ENCODE data around the gene POLE.

The POLE gene

DNA sequence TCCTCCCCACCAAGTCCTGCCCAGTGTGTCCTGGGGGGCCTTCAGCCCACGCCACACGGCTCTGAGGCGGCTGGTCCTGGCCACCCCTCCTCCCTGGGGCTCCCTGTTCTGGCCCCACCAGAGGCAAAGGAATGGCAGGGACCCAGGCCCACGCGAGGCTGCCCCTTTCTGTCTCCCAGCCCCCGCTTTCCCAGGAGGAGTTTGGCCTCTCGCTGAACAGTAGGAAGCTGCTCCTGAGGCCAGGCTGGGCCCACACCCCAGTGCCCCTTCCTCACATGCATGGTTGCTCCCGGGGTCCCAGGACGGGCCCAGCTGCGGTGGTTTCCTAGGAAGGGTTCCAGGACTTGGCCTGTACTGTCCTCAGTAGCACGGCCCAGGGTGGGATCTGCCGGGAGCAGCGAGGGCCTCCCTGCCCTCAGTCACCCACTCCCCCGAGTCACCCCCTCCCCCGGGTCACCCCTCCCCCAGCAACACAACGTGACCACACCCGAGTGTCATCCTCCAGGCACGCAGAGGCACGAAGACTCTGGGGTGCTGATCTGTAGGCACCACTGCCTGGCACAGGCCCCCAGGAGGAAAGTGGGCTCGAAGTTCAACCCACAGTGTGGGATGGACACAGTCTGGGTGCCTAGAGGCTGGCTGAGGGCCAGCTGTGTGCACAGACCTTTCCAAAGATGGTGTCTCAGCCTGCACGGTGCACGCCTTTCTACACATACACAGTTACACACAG lies 109.8 kb downstream of the POLE start:
- Histone ChIP-seq H3K36me3 (ENCODE audit: control insufficient read depth in 1 of 2, insufficient read depth in 2 of 2, low read depth in 1 of 2, low read length in 2 of 2) (peaks cover 18 to 80% of the 10 kb centered on the region in 2 experiments), H2AK5ac (ENCODE audit: low read length, severe bottlenecking) (no peak overlapping the region), H2BK12ac (ENCODE audit: low read length in 2 of 2) (no peak overlapping the region), H3K23ac (ENCODE audit: low read length in 2 of 2) (no peak overlapping the region), H3K4me1 (ENCODE audit: control insufficient read depth, insufficient read depth, low read depth, low read length) (peaks cover 3% of the 10 kb centered on the region), H3K27me3 (ENCODE audit: control insufficient read depth in 1 of 2, insufficient read depth in 1 of 2, low read length in 2 of 2) (peaks cover under 1 to 1% of the 10 kb centered on the region in 2 experiments), H3K4me2 (ENCODE audit: low read length, poor library complexity, severe bottlenecking) (no peak overlapping the region), H2AFZ (ENCODE audit: low read depth, low read length) (no peak overlapping the region), H2BK120ac (ENCODE audit: low read depth, low read length) (no peak overlapping the region), H4K8ac (ENCODE audit: low read length) (no peak overlapping the region), H2BK5ac (ENCODE audit: low read depth, low read length, poor library complexity, severe bottlenecking) (no peak overlapping the region), H3K27ac (ENCODE audit: low read length, poor library complexity, severe bottlenecking) (no peak overlapping the region), H3K9ac (ENCODE audit: low read length) (no peak overlapping the region), H3K9me3 (ENCODE audit: control insufficient read depth, low read length) (no peaks in the 10 kb centered on the region), H4K91ac (ENCODE audit: low read length) (no peak overlapping the region), H3K18ac (ENCODE audit: low read depth in 1 of 2, low read length in 2 of 2) (no peak overlapping the region), H3K79me1 (replicated peaks; ENCODE audit: low read length, poor library complexity, severe bottlenecking) (peaks cover 1% of the 10 kb centered on the region), H3K4me3 (ENCODE audit: insufficient read depth in 1 of 2, low read depth in 1 of 2, low read length in 2 of 2) (no peak overlapping the region), H3K4ac (ENCODE audit: low read depth in 1 of 2, low read length in 2 of 2) (no peak overlapping the region), H2BK15ac (ENCODE audit: low read depth, poor library complexity, severe bottlenecking) (no peak overlapping the region), H3K14ac (ENCODE audit: low read length in 2 of 2) (no peak overlapping the region)
- no peak for DNase-seq
- WGBS: 95% methylated on average over 22 of the region's 22 CpGs

DNA sequence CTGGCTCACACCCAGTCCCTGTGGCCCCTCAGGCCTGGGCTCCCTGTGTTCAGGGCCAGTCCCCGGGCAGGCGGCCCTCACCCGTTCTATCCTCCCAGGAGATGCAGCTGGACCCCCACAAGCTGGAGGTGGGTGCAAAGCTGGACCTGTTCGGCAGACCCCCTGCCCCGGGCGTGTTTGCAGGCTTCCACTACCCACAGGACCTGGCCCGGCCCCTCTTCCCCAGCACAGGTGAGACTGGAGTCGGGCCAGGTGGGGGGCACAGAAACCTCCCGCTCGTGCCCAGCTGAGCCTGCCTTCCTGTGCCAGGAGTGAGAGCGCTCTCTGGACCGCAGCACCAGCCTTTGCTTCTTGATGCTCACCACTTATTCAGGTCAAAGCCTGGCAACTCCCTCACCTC lies 110.4 kb downstream of the POLE start:
- peaks cover 1% of the 10 kb centered on the region for H3K79me1 ChIP-seq (replicated peaks; ENCODE audit: low read length, poor library complexity, severe bottlenecking)
- H2BK15ac ChIP-seq (ENCODE audit: low read depth, poor library complexity, severe bottlenecking): no peak overlapping the region
- no peaks in the 10 kb centered on the region for H3K27me3 ChIP-seq (ENCODE audit: control insufficient read depth in 1 of 2, insufficient read depth in 1 of 2, low read length in 2 of 2)
- no peak overlapping the region for H3K9ac ChIP-seq (ENCODE audit: low read length)
- H3K4me3 ChIP-seq (ENCODE audit: insufficient read depth in 1 of 2, low read depth in 1 of 2, low read length in 2 of 2): no peak overlapping the region
- H4K91ac ChIP-seq (ENCODE audit: low read length): no peak overlapping the region
- H2BK12ac ChIP-seq (ENCODE audit: low read length in 2 of 2): no peak overlapping the region
- H3K23ac ChIP-seq (ENCODE audit: low read length in 2 of 2): no peak overlapping the region
- no peak overlapping the region for H2BK5ac ChIP-seq (ENCODE audit: low read depth, low read length, poor library complexity, severe bottlenecking)
- no peak overlapping the region for H4K8ac ChIP-seq (ENCODE audit: low read length)
- H3K4ac ChIP-seq (ENCODE audit: low read depth in 1 of 2, low read length in 2 of 2): no peak overlapping the region
- H2AK5ac ChIP-seq (ENCODE audit: low read length, severe bottlenecking): no peak overlapping the region
- no peak overlapping the region for H3K4me2 ChIP-seq (ENCODE audit: low read length, poor library complexity, severe bottlenecking)
- no peak overlapping the region for H2AFZ ChIP-seq (ENCODE audit: low read depth, low read length)
- no peaks in the 10 kb centered on the region for H3K9me3 ChIP-seq (ENCODE audit: control insufficient read depth, low read length)
- H3K18ac ChIP-seq (ENCODE audit: low read depth in 1 of 2, low read length in 2 of 2): no peak overlapping the region
- peaks cover 18 to 80% of the 10 kb centered on the region in 2 experiments for H3K36me3 ChIP-seq (ENCODE audit: control insufficient read depth in 1 of 2, insufficient read depth in 2 of 2, low read depth in 1 of 2, low read length in 2 of 2)
- no peak overlapping the region for H3K14ac ChIP-seq (ENCODE audit: low read length in 2 of 2)
- no peak overlapping the region for H3K27ac ChIP-seq (ENCODE audit: low read length, poor library complexity, severe bottlenecking)
- H3K4me1 ChIP-seq (ENCODE audit: control insufficient read depth, insufficient read depth, low read depth, low read length): peaks cover 1% of the 10 kb centered on the region
- H2BK120ac ChIP-seq (ENCODE audit: low read depth, low read length): no peak overlapping the region
- DNase-seq: no peak
- 97% methylated on average over 12 of the region's 12 CpGs for WGBS

- Histone ChIP-seq H4K91ac (ENCODE audit: low read length) (no peak overlapping the region), H3K4me1 (ENCODE audit: control insufficient read depth, insufficient read depth, low read depth, low read length) (peaks cover 1% of the 10 kb centered on the region), H2BK15ac (ENCODE audit: low read depth, poor library complexity, severe bottlenecking) (no peak overlapping the region), H3K14ac (ENCODE audit: low read length in 2 of 2) (no peak overlapping the region), H3K27ac (ENCODE audit: low read length, poor library complexity, severe bottlenecking) (no peak overlapping the region), H2BK5ac (ENCODE audit: low read depth, low read length, poor library complexity, severe bottlenecking) (no peak overlapping the region), H3K4me2 (ENCODE audit: low read length, poor library complexity, severe bottlenecking) (no peak overlapping the region), H3K4me3 (ENCODE audit: insufficient read depth in 1 of 2, low read depth in 1 of 2, low read length in 2 of 2) (no peak overlapping the region), H3K9me3 (ENCODE audit: control insufficient read depth, low read length) (no peaks in the 10 kb centered on the region), H2BK120ac (ENCODE audit: low read depth, low read length) (no peak overlapping the region), H3K36me3 (ENCODE audit: control insufficient read depth in 1 of 2, insufficient read depth in 2 of 2, low read depth in 1 of 2, low read length in 2 of 2) (peaks cover 14 to 81% of the 10 kb centered on the region in 2 experiments), H3K18ac (ENCODE audit: low read depth in 1 of 2, low read length in 2 of 2) (no peak overlapping the region), H2AFZ (ENCODE audit: low read depth, low read length) (no peak overlapping the region), H3K27me3 (ENCODE audit: control insufficient read depth in 1 of 2, insufficient read depth in 1 of 2, low read length in 2 of 2) (no peaks in the 10 kb centered on the region), H2AK5ac (ENCODE audit: low read length, severe bottlenecking) (no peak overlapping the region), H4K8ac (ENCODE audit: low read length) (no peak overlapping the region), H3K79me1 (replicated peaks; ENCODE audit: low read length, poor library complexity, severe bottlenecking) (peaks cover 1% of the 10 kb centered on the region), H2BK12ac (ENCODE audit: low read length in 2 of 2) (no peak overlapping the region), H3K9ac (ENCODE audit: low read length) (no peak overlapping the region), H3K4ac (ENCODE audit: low read depth in 1 of 2, low read length in 2 of 2) (no peak overlapping the region), H3K23ac (ENCODE audit: low read length in 2 of 2) (no peak overlapping the region)
- DNase-seq: no peak
- WGBS: 98% methylated on average over 11 of the region's 11 CpGs
Measured at GRCh38 chr12:132575661-132576060, 111.5 kb downstream of the POLE start.

DNA sequence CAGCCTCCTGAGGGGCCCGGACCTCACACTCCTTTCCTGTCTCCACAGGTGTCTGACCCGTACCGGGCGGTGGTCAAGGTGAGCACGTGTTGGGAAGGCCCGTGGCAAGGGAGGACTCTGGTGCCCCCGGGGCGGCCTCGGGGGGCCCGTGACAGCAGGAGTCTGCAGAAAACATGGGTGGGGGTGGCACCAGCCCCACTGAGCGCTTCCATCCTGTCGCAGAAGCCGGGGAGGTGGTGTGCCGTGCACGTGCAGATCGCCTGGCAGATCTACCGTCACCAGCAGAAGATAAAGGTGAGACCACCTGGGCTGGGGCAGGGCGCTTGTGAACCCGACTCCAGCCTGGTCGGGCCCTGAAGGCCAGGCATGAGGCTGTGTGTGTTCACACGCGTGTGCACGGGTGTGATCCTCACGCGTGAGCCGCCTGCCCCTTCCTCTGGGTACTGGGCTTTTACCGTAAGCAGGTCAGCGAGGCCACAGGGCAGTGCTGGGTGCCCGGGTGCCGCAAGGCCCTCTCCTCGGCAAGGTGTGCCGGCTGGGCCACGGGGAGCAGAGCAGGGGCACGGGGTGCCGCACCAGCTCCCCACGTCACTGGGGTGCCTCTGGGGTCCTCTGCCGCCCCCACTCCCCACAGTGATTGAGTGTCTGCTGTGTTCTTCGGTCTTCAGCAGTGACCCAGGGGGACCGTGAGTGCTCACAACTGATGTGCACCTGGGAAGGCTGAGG lies 112.7 kb downstream of the POLE start:
- no peak overlapping the region for H2BK5ac ChIP-seq (ENCODE audit: low read depth, low read length, poor library complexity, severe bottlenecking)

More for the DNA sequence above, 112.7 kb downstream of the POLE start:
- no peak overlapping the region for H4K8ac ChIP-seq (ENCODE audit: low read length)
- H4K91ac ChIP-seq (ENCODE audit: low read length): no peak overlapping the region
- H3K18ac ChIP-seq (ENCODE audit: low read depth in 1 of 2, low read length in 2 of 2): no peak overlapping the region
- H3K14ac ChIP-seq (ENCODE audit: low read length in 2 of 2): no peak overlapping the region
- no peak overlapping the region for H2BK120ac ChIP-seq (ENCODE audit: low read depth, low read length)
- H2BK12ac ChIP-seq (ENCODE audit: low read length in 2 of 2): no peak overlapping the region
- no peak overlapping the region for H3K23ac ChIP-seq (ENCODE audit: low read length in 2 of 2)
- H3K4me2 ChIP-seq (ENCODE audit: low read length, poor library complexity, severe bottlenecking): no peak overlapping the region
- peaks cover 4% of the 10 kb centered on the region for H3K4me1 ChIP-seq (ENCODE audit: control insufficient read depth, insufficient read depth, low read depth, low read length)
- H2AK5ac ChIP-seq (ENCODE audit: low read length, severe bottlenecking): no peak overlapping the region
- no peak overlapping the region for H3K4ac ChIP-seq (ENCODE audit: low read depth in 1 of 2, low read length in 2 of 2)
- H3K9ac ChIP-seq (ENCODE audit: low read length): no peak overlapping the region
- H2AFZ ChIP-seq (ENCODE audit: low read depth, low read length): no peak overlapping the region
- H3K9me3 ChIP-seq (ENCODE audit: control insufficient read depth, low read length): no peaks in the 10 kb centered on the region
- H2BK15ac ChIP-seq (ENCODE audit: low read depth, poor library complexity, severe bottlenecking): peak overlapping the region; percentile 55
- no peak overlapping the region for H3K27ac ChIP-seq (ENCODE audit: low read length, poor library complexity, severe bottlenecking)
- 99% methylated on average over 39 of the region's 39 CpGs for WGBS
- H3K36me3 ChIP-seq (ENCODE audit: control insufficient read depth in 1 of 2, insufficient read depth in 2 of 2, low read depth in 1 of 2, low read length in 2 of 2): peaks cover 14 to 89% of the 10 kb centered on the region in 2 experiments
- DNase-seq: no peak
- H3K79me1 ChIP-seq (replicated peaks; ENCODE audit: low read length, poor library complexity, severe bottlenecking): peaks cover 8% of the 10 kb centered on the region
- no peaks in the 10 kb centered on the region for H3K27me3 ChIP-seq (ENCODE audit: control insufficient read depth in 1 of 2, insufficient read depth in 1 of 2, low read length in 2 of 2)
- no peak overlapping the region for H3K4me3 ChIP-seq (ENCODE audit: insufficient read depth in 1 of 2, low read depth in 1 of 2, low read length in 2 of 2)
